GM19467 (cell line): ENCODE measurements around the gene ARHGEF33.

Experiments used
- ATAC-seq: cut with Tn5 transposase; IDR thresholded peaks from one replicate; pipeline ENCODE4 v1.9.1; 2021; ENCODE audit warnings: mild to moderate bottlenecking, moderate library complexity; ENCODE audit not compliant: unreplicated experiment

The ARHGEF33 gene

GRCh38 chr2:38951766-38952165, 62.1 kb downstream of the ARHGEF33 start:
- ATAC-seq, result no peak

GRCh38 chr2:38957972-38958371, 68.3 kb downstream of the ARHGEF33 start:
- no peak for ATAC-seq

- ATAC-seq, result no peak
These were observed 69.8 kb downstream of the ARHGEF33 start for GRCh38 chr2:38959466-38959865.

- no peak for ATAC-seq
These were observed 70.4 kb downstream of the ARHGEF33 start for GRCh38 chr2:38959938-38960608.

GRCh38 chr2:38960609-38961320, 71.1 kb downstream of the ARHGEF33 start:
- ATAC-seq, result no peak

GRCh38 chr2:38966006-38966405, 76.3 kb downstream of the ARHGEF33 start:
- no peak for ATAC-seq

GRCh38 chr2:38966678-38967077, 77.0 kb downstream of the ARHGEF33 start:
- no peak for ATAC-seq

- no peak for ATAC-seq
These were observed 78.3 kb downstream of the ARHGEF33 start for GRCh38 chr2:38968021-38968420.

GRCh38 chr2:38971377-38971776, 81.7 kb downstream of the ARHGEF33 start:
- no peak for ATAC-seq

GRCh38 chr2:38973266-38973665, 83.6 kb downstream of the ARHGEF33 start:
- ATAC-seq, result no peak

GRCh38 chr2:38975042-38975441, 85.4 kb downstream of the ARHGEF33 start:
- no peak for ATAC-seq

- ATAC-seq, result no peak
These were observed 87.4 kb downstream of the ARHGEF33 start for GRCh38 chr2:38977047-38977446.

- ATAC-seq, result no peak
These were observed 88.7 kb downstream of the ARHGEF33 start for GRCh38 chr2:38978296-38978903.

GRCh38 chr2:38978908-38979307, 89.2 kb downstream of the ARHGEF33 start:
- no peak for ATAC-seq

- no peak for ATAC-seq
These were observed 91.5 kb downstream of the ARHGEF33 start for GRCh38 chr2:38981003-38981669.

- no peak for ATAC-seq
These were observed 92.1 kb downstream of the ARHGEF33 start for GRCh38 chr2:38981670-38982357.

- ATAC-seq, result no peak
These were observed 92.8 kb downstream of the ARHGEF33 start for GRCh38 chr2:38982498-38982897.

- no peak for ATAC-seq
These were observed 99.0 kb downstream of the ARHGEF33 start for GRCh38 chr2:38988716-38989115.

- no peak for ATAC-seq
These were observed 102.2 kb downstream of the ARHGEF33 start for GRCh38 chr2:38991899-38992298.

- ATAC-seq, result no peak
These were observed 108.1 kb downstream of the ARHGEF33 start for GRCh38 chr2:38997781-38998180.

GRCh38 chr2:39000552-39000951, 110.9 kb downstream of the ARHGEF33 start:
- no peak for ATAC-seq
